Liver (tissue), 3 donors: ENCODE results near the gene PRKN.
"Not testable (repeated sequence)": the region's sequence is repeated elsewhere in the genome, so short reads cannot be mapped to it uniquely, and the experiment has no call there.

Source experiments
- GABPA ChIP-seq, 2 donors: IDR thresholded peaks in 1 of 2; conservative IDR thresholded peaks in 1 of 2; 2 replicates each; pipeline ENCODE4 v1.6.1; 2016; ENCODE audit warnings: antibody characterized with exemption in 2 of 2, mild to moderate bottlenecking in 1 of 2, moderate library complexity in 1 of 2
- HNF4G ChIP-seq: IDR thresholded peaks from 2 replicates; pipeline ENCODE4 v1.6.1; 2016; ENCODE audit warnings: antibody characterized with exemption
- JUND ChIP-seq, 2 donors: IDR thresholded peaks; 2 replicates each; pipeline ENCODE4 v1.6.1; 2016; ENCODE audit warnings: antibody characterized with exemption in 2 of 2
- RAD21 ChIP-seq, 2 donors: IDR thresholded peaks; 2 replicates each; pipeline ENCODE4 v1.6.1; 2016; ENCODE audit warnings: antibody characterized with exemption in 2 of 2, mild to moderate bottlenecking in 2 of 2
- REST ChIP-seq: IDR thresholded peaks from 2 replicates; pipeline ENCODE4 v1.6.1; 2016; ENCODE audit warnings: antibody characterized with exemption, mild to moderate bottlenecking
- SP1 ChIP-seq: IDR thresholded peaks from 2 replicates; pipeline ENCODE4 v1.6.1; 2018; ENCODE audit warnings: antibody characterized with exemption, mild to moderate bottlenecking
- TAF1 ChIP-seq: conservative IDR thresholded peaks from 2 replicates; pipeline ENCODE4 v1.6.1; 2016; ENCODE audit warnings: antibody characterized with exemption, mild to moderate bottlenecking
- YY1 ChIP-seq: IDR thresholded peaks from 2 replicates; pipeline ENCODE4 v1.6.1; 2016; ENCODE audit warnings: antibody characterized with exemption, mild to moderate bottlenecking
- TF ChIP-seq, protein P1 (sequence below): fragments of 150-350 bp; IDR thresholded peaks from 2 replicates; pipeline ENCODE4 v1.5.1; 2017; ENCODE audit warnings: improper control_type of control experiment, low read depth, low read length; ENCODE audit not compliant: missing input control
- donor health status: healthy.
- donor health status: healthy.

DNA sequence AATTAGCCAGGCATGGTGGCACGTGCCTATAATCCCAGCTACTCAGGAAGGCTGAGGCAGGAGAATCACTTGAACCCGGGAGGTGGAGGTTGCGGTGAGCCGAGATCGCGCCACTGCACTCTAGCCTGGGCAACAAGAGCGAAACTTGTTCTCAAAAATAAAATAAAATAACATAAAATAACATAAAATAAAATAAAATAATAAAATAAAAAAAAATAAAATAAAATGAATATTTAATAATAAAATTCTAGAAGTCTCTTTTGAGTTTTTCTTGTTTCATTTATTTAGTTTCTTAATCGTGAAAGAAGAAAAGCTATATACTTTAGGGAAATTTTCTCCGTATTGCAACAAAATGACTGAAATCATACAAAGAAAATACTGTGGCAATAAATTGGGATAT is 841.0 kb downstream of the PRKN start:
- TF ChIP-seq, protein P1, sequence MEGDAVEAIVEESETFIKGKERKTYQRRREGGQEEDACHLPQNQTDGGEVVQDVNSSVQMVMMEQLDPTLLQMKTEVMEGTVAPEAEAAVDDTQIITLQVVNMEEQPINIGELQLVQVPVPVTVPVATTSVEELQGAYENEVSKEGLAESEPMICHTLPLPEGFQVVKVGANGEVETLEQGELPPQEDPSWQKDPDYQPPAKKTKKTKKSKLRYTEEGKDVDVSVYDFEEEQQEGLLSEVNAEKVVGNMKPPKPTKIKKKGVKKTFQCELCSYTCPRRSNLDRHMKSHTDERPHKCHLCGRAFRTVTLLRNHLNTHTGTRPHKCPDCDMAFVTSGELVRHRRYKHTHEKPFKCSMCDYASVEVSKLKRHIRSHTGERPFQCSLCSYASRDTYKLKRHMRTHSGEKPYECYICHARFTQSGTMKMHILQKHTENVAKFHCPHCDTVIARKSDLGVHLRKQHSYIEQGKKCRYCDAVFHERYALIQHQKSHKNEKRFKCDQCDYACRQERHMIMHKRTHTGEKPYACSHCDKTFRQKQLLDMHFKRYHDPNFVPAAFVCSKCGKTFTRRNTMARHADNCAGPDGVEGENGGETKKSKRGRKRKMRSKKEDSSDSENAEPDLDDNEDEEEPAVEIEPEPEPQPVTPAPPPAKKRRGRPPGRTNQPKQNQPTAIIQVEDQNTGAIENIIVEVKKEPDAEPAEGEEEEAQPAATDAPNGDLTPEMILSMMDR = not testable (repeated sequence)
- TF ChIP-seq YY1; RAD21 (IDR thresholded peaks at IDR 0.05); REST; JUND (IDR thresholded peaks at IDR 0.05); SP1; TAF1; GABPA (IDR thresholded peaks at IDR 0.05 in 1 of 2, conservative IDR thresholded peaks at IDR 0.05 in 1 of 2); HNF4G: not testable (repeated sequence)
